GM19351 (cell line): ENCODE results near the gene PPP1R15B.
"Not testable (repeated sequence)": the region's sequence is repeated elsewhere in the genome, so short reads cannot be mapped to it uniquely, and the experiment has no call there.

Source experiments
- ATAC-seq: cut with Tn5 transposase; IDR thresholded peaks from one replicate; pipeline ENCODE4 v1.9.1; 2021; ENCODE audit warnings: mild to moderate bottlenecking, moderate library complexity; ENCODE audit not compliant: unreplicated experiment

The PPP1R15B gene

GRCh38 chr1:204443871-204444581 lies 32.4 kb upstream of the PPP1R15B start:
- no peak for ATAC-seq

DNA sequence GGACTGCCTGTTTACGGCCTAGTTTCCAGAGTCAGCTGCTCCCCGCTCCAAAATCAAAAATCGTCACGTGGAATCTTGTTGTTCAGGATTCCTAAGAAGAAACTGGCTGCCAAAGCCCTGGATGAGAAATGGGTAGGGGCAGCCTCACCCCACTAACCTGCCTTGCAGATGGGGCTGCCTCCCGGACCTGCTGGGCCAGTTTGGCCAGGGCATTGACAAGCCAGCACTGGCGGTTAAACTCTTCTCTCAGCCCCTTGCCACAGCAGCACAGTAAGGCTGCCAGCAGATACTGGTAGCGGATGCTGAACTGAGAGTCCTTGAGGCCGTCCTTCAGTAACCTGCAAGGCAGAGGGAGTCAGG lies 31.6 kb upstream of the PPP1R15B start:
- no peak for ATAC-seq

DNA sequence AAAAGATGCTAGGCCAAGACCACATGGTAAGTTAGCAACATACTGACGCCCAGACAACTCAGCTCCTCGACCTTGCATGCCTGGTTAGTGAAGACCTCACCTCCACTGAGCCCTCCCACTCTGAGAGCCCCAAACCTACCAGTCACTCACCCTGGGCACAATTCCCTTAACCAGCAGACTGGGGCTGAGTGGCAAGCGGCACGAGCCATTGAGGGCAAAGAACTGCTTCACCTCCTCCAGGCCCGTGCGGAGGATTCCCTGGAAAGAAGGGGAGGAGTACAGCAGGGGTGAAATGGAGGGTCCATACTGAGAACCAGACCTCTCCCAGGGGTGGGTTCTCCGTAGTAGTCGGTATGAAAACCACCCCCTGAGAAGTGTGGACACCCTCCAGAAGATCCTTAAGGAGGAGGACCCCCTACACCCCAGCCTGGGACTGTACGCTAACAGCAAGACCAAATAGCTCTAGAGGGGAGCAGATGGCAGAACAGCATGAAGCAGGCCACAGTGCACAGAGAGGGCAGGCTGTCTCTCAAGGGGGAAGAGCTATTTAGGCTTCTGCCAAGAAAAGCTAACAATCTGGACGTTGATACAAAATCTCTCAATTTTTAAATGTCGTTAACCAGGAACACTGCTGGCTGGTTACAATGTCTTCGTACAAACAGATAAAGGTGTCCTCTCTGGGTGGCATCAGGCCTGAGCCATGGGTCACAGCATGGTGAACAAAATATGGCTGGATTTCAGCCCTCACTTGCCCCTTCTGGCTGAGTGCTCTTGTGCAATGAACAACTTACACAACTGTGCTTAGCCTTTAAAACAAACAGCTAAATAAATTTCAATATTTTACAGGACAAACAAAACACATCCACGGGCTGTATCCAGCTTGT lies 31.0 kb upstream of the PPP1R15B start:
- ATAC-seq: no peak

DNA sequence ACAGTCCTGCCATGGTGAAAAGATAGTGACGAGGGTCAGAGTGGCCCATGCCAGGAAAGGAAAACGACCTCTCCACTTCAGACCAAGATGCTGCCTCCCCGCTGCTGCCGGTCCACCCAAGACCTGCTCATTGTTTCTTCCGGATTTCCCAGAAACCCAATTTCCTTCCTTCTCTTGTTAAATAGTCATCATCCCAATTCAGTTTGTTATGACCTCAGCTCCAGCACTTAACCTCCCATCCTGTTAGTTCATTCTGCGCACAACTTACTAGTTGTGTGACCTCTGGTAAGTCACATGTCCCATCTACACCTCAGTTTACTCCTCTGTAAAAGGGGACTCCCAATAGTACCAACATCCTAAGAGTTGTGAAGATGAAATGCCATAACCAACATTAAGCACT lies 29.9 kb upstream of the PPP1R15B start:
- ATAC-seq: no peak

GRCh38 chr1:204439621-204440375 lies 28.2 kb upstream of the PPP1R15B start:
- no peak for ATAC-seq

GRCh38 chr1:204438628-204439027 lies 27.0 kb upstream of the PPP1R15B start:
- ATAC-seq: no peak

DNA sequence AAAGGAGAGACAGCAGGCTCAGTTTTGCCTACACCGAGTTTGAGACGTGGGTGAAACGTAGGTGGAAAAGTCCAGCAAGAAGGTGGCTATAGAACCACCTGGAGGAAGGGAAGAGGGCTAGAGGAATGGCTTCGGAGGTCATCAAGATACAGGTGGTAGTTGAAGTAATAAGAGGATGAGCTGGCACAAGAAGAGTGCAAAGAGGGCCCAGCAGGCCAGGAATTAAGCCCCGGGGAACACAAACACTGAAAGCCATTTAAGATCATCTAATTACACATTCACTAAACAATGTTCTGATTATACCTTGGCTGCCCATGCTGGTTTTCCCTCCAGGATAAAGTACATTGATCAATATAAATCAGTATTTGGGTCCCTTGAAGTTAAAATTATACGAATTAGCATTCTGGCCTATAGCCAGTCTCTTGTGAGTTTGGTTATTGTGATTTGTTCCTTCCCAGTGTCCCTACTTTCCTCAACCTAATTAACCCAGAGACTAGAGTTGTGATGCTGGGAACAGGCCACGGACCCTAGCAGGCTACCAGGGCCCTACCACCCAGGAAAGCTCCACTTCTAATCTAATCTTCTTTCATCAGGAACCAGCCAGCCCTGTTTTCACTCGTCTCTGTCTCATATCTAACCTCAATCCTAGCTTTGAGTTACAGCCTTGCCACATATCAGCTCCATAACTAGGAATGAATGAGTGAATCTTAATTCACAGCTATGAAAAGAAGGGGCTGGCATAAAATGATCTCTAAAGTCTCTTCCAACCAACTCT lies 26.4 kb upstream of the PPP1R15B start:
- ATAC-seq: no peak

DNA sequence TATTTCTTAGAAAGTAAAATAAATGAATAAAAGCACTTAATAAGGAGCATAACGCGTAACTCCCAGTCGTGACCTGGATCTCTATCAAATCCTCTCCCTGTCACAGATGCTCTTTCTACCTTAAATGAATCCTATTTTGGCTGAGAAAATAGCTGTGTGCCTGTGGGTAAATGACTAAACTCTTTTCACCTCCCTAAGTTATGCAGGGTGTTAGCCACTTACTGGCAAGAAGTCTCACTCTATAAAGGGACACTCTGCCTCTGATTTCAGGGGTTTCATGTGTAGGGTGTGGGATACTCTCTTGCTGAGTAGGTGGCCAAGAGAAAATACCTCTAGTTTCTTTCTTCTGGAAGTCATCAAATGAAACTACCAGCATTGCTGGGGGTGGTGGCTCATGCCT lies 24.3 kb upstream of the PPP1R15B start:
- ATAC-seq: no peak

DNA sequence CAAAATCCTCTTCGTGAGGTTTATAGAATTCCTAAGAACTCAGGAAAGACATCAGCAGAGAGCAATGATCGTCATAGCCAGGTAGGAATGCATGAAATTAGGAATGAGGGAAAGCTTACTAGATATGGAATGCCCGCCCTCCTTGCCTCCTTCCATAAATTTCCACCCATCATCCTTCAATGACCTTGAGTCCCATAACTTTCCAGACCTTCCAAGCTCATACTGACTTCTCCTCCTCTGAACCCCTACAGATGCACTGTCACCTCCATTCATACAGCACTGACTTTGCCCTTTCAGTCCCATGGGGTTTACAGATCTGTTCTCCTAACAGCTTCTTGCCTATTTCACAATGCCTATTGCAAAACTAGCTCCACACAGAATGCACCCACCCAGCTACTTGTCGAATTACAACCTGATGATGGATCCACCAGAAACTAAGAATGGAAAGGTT lies 23.8 kb upstream of the PPP1R15B start:
- no peak for ATAC-seq

DNA sequence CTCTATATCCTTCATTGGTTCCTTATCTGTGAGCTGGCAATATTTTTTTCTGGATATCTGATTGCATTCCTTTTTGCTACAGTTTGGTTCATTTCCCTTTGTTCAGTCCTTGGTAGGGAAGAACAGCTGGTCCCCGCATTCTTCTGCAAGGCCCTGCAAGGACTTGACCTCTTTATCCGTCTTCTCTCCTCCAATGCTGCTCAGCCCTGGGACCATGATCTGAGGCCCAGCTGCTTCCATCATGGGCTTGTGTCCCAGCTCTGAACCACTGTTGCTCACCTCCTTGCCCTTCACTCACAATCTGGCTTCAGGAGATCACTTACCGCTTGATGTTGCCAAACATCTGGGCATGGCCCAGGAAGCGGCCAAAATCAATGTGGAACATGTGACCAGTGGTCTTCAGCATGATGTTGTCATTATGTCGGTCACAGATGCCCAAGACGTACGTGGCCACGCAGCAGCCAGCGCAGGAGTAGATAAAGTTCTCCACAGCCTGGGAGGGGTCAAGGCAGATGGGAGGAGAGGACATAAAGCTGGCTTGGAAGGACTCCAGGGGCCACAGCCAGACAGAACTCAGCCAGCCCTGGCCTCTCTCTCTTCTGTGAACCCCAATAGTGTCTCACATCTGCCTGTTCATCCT lies 22.6 kb upstream of the PPP1R15B start:
- no peak for ATAC-seq

- ATAC-seq: no peak
Observed at GRCh38 chr1:204432708-204433107, 21.1 kb upstream of the PPP1R15B start.

GRCh38 chr1:204431310-204432184 lies 19.9 kb upstream of the PPP1R15B start:
- ATAC-seq: no peak

- no peak for ATAC-seq
Observed at GRCh38 chr1:204429746-204430145, 18.1 kb upstream of the PPP1R15B start.

GRCh38 chr1:204426971-204427701 lies 15.5 kb upstream of the PPP1R15B start:
- no peak for ATAC-seq

DNA sequence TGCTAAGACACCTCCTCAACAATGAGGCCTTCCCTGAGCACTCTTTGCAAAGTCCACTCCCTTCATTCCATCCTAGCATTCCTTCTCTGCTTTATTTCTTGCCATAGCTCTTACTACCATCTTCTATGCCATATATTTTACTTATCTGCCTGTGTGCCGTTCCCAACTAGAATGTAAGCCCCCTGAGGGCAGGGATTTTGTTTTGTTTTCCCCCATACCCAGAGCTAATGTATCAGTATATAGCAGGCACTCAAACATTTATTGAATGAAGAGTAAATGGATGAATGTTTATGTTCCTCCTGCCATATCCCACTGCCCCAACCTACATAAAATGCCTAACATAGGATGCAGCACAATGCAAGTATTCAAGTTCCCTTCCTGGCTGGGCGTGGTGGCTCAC lies 14.9 kb upstream of the PPP1R15B start:
- ATAC-seq: no peak

- no peak for ATAC-seq
Observed at GRCh38 chr1:204426035-204426436, 14.4 kb upstream of the PPP1R15B start.

- no peak for ATAC-seq
Observed at GRCh38 chr1:204424621-204425020, 13.0 kb upstream of the PPP1R15B start.

DNA sequence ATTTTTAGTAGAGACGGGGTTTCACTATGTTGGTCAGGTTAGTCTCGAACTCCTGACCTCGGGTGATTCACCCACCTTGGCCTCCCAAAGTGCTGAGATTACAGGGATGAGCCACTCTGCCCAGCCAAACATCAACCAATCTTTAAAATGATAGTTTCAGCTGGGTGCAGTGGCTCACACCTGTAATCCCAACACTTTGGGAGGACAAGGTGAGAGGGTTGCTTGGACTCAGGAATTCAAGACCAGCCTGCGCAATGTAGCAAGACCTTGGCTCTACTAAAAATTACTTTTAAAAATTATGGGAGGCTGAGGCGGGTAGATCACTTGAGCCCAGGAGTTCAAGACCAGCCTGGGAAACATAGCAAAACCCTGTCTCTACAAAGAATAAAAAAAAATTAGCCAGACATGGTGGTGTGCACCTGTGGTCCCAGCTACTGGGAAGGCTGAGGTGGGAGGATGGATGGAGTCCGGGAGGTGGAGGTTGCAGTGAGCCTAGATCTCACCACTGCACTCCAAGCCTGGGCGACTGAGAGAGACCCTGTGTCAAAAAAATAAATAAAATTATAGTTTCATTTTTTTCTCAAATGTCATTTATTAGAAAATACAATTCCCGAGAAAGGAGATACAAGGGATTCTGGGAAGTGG lies 10.6 kb upstream of the PPP1R15B start:
- not testable (repeated sequence) for ATAC-seq
